Measurements from ENCODE around the gene BTN2A1.
"Not testable (repeated sequence)": the region's sequence is repeated elsewhere in the genome, so short reads cannot be mapped to it uniquely, and the experiment has no call there.

BTN2A1 gene

DNA sequence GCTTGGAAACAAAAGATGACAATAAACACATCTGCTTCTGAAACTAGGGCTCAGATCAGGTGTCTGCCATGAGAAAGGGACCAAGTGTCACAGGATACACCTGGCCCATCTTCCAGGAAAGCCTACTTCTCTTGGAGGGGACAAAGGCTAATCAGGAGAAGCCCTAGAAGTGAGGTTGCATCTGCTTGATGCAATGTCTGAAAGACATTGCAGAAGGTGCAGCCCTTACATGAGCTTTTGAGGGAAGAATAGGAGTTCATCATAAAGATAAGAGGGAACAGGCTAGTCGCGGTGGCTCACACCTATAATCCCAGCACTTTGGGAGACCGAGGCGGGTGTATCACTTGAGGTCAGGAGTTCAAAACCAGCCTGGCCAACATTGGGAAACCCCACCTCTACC is 39.9 kb downstream of the BTN2A1 start:
- DNase-seq: no peak

- DNase-seq: no peak
Measured at GRCh38 chr6:26500102-26500501, 42.3 kb downstream of the BTN2A1 start, which contains the start of gene BTN1A1. Gene BTN1A1, plus strand, starts transcription at chr6:26500303. Its CDS starts 984 bp downstream, at chr6:26501287.

- peak; percentile 45 for DNase-seq
Measured at GRCh38 chr6:26501482-26501986, 43.8 kb downstream of the BTN2A1 start.

- no peak for DNase-seq
Measured at GRCh38 chr6:26502165-26502564, 44.4 kb downstream of the BTN2A1 start.

DNA sequence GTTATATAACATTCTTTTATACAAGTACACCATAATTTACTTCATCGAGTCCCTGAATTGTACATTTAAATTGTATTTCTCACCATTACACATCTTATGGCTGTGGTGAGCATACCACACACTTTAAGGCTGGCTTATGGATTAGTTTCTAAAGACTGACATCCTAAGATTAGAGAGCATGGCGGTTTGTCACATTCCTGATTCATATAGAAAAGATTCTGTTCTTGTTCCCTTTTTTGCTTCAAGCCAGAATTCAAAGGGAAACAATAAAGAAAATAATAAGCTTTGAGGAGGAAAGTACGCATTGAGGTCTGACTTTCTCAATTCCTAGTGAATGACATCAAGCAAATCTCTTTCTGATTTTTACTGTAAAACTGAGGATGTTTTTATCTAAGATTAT is 44.9 kb downstream of the BTN2A1 start:
- DNase-seq: no peak

- DNase-seq: no peak
Measured at GRCh38 chr6:26507658-26508057, 49.9 kb downstream of the BTN2A1 start.

DNA sequence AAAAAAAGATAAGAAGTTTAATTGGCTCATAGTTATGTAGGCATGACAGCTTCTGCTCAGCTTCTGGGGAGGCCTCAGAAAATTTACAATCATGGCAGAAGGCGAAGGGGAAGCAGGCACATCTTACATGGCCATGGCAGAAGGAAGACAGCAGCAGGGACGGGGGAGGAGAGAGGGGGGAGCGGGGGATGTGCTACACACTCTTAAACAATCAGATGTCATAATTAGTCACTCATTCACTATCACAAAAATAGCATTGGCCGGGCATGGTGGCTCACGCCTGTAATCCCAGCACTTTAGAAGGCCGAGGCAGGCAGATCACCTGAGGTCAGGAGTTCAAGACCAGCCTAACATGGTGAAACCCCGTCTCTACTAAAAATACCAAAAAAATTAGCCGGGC is 53.3 kb downstream of the BTN2A1 start:
- DNase-seq: not testable (repeated sequence)

GRCh38 chr6:26514984-26515383 is 57.2 kb downstream of the BTN2A1 start:
- no peak for DNase-seq

DNA sequence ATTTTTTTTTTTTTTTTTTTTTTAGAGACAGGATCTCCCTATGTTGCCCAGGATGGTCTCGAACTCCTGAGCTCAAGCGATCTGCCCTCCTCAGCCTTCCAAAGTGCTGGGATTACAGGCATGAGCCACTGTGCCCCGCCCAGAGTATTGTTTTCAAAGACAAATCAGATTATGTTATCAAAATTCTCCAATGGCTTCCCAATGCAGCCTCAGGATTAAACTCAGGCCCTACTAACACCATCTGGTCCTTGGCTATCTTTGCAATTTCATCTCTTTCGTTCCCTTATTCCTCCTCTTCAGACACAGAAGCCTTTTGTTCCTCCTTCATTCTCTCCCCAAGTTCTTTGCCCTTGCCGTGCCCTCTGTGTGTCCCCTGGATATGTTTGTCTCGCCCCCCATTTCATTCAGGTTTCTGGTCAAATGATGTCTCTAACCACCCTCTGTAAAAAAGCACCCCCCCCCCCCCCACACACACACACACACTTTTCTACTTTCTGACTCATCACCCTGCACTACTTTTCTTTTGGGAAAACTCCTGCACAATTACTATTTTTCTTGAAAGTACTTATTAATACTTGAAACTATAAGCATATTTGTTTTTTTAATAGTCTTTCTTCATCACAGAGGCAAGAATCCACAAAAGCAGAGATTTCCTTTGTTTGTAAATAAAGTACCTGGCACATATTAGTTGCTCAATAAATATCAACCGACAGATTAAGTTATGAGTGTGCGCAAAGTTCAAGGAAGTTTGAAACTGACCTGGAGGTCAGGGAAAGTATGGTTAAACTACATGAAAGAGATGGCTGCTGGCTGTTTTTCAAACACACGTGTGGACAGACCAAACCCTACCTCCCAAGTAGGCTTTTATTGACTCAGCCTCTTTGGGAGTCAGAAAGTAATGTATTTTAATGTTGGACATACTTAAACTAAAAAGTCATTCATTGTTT is 59.0 kb downstream of the BTN2A1 start:
- DNase-seq: no peak
